Right lobe of liver (tissue), 4 donors: ENCODE measurements around the gene UTS2R.

Experiments
- CTCF ChIP-seq, 4 donors: fragments of 200-600 bp in 3 of 4; fragments of 450-650 bp in 1 of 4; IDR thresholded peaks; one replicate each; pipeline versions ENCODE4 v1.5.1 to v1.8.0; 2016 to 2022; ENCODE audit warnings: antibody characterized with exemption in 4 of 4, mild to moderate bottlenecking in 2 of 4
- POLR2A ChIP-seq: fragments of 450-650 bp; IDR thresholded peaks from one replicate; pipeline ENCODE4 v1.6.1; 2017; ENCODE audit warnings: antibody characterized with exemption, mild to moderate bottlenecking
- donor health status: DM: no; HTN: no; CAD: no.
- donor health status: DM: no; HTN: no; CAD: no.
- donor health status: DM: no; HTN: yes; CAD: no.

GRCh38 chr17:82405051-82405450 is 33.5 kb downstream of the UTS2R start:
- TF ChIP-seq CTCF (IDR thresholded peaks at IDR 0.05) (no peak), POLR2A (no peak)
